NCI-H524 treated with DMSO at 0.1 percent for 48 hours (cell line): Measurements from ENCODE around the gene TSTD1.
"Not testable (repeated sequence)": the region's sequence is repeated elsewhere in the genome, so short reads cannot be mapped to it uniquely, and the experiment has no call there.

Experiments used
- DNase-seq: peaks from one replicate; lab custom pipeline; 2025; lab: John Stamatoyannopoulos, UW

The TSTD1 gene

DNA sequence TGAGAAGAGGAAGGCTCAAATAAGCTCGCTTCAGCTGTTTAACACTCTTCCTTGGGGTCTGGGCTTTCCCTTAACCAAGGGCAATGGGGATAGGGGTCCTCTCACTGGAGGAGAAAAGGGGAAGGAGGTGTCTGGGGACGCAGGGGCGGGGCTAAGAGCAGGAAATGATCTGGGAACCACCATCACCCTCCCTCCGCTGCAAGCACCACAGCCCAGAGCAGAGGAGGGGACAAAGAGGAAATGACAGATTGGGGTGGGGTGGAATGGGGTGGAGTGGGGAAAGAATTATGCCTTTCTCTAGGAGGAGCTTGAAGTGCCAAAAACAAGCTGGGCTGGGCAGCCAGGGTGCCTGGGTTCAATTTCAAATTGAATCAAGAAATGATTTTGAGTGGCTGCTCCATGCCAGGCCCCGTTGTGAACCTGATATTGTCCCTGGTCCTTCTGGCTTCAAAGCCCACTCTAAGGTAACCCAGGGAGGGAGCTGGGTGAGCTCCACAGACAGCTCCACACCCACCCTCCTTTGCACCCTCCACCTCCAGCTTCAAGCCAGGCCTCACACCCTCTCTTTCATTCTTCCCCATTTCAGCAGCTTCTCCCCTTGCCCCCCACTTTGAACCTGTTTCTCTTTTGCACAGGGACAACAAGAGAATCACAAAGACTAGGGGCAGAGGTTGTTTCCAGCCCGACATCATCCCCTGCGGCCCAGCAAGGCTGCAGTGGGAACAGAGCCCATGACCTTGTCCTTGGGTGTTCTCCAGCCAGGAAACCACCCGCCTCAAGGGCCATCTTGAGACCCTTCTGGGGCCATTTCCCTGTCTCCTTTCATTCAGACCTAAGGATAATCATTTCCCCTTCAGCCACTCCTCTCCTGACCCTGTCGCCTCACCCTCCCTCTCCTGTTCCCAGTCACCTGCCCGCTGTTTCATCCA, 29.8 kb upstream of the TSTD1 start:
- DNase-seq: no peak

DNA sequence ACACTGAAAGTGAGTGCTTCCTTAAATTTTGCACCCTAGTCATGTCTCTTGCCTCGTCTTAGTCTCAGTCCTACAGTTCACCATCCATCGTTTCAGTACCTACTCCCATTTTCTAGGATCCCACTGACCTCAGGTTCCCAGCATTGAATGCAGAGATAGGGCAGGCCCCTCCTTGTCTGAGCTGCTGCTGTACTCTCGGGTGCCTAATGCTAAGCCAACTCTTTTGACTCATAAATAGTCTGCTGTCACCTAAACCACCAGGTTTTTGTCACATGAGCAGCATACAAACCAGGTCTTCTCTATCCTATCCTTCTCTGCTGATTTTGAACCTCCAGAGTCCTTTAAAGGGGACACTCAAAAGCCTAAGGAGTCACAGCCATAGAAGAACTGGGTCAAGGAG, 27.9 kb upstream of the TSTD1 start:
- DNase-seq: no peak

DNA sequence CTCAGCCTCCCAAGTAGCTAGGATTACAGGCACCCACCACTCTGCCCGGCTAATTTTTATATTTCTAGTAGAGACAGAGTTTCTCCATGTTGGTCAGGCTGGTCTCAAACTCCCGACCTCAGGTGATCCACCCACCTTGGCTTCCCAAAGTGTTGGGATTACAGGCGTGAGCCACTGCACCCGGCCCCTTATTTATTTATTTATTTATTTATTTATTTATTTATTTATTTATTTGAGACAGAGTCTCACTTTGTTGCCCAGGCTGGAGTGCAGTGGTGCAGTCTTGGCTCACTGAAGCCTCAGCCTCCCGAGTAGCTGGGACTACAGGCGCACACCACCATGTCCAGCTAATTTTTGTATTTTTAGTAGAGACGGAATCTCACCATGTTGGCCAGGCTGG, 26.9 kb upstream of the TSTD1 start:
- DNase-seq: not testable (repeated sequence)

DNA sequence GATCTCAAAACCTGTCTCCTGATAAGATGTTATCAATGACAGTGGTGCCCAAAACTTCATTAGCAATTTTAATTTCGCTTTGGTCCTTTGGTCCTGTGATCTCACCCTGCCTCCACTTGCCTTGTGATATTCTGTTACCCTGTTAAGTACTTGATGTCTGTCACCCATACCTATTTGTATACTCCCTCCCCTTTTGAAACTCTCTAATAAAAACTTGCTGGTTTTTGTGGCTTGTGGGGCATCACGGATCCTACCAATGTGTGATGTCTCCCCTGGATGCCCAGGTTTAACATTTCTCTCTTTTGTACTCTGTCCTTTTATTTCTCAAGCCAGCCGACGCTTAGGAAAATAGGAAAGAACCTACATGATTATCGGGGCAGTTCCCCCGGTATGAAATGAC, 25.2 kb upstream of the TSTD1 start:
- DNase-seq: not testable (repeated sequence)

DNA sequence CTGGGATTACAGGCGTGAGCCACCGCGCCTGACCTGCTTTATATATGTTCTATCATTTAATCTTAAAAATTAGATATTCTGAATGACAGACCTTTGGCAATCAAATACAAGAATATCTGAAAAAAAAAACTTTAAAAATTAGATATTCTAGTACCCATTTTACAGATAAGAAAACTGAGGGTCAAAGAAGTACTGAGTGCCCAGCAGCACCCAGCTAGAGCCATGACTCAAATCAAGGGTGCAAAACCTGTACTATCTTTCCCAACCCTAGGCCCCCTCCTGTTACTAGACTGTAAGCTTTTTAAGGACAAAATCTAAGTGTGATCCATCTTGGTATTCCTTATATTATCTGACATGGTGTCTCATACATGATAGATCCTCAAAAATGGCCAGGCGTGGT, 22.7 kb upstream of the TSTD1 start:
- no peak for DNase-seq

DNA sequence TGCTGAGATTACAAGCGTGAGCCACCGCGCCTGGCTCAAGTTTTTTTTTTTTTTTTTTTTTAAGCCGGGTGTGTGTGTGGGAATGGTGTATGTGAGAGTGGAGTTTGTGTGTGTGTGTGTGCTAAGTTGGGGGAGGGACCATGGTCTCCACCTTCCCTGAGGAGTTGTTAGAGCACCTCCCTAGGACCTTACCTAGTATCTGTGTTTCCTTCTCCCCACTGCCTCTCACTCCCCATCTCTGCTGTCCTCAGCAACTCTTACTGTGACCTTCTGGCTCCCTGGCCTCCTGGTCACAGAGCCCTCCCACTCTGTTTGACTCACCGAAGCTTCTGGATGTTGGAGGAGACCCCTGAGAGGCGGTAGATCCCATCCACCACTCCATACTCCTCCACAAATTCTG, 20.5 kb upstream of the TSTD1 start:
- DNase-seq: no peak

DNA sequence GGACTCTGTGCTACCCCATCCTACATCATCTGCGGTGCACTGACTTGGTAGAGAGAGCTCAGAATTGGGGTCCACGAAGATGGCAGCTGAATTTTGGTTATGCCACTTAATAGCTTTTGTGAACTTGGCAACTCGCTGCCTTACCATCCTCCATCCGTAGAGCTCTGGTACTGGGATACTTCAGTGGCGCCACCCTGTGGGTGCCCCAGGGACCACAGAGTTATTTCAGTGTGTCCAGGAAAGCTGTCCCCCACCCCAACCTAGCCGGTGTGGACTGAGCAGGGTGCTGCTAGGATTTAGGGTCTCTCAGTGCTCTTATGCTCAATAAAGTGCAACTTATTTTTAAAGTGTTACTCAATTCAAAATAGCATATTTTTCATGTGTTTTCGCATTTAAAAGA, 16.0 kb upstream of the TSTD1 start:
- no peak for DNase-seq

DNA sequence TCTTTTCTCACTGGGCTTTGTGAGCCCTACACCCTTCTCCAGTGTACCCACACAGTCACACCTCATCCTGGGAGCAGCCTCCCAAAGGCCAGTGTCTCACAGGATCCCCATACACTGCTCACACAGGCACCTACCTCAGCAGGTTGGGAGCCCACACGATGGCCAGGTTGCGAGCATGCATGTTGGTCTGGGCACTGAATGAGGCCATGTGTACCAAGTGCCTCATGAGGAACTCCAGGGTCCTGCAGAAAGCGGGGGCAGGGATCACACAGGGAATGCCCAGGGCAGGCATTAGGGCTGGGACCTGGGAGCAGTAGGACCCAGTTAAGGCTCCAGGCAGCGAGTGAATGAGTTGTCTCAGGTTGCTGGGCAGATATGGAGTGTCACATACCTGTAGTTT, 15.5 kb upstream of the TSTD1 start:
- no peak for DNase-seq

DNA sequence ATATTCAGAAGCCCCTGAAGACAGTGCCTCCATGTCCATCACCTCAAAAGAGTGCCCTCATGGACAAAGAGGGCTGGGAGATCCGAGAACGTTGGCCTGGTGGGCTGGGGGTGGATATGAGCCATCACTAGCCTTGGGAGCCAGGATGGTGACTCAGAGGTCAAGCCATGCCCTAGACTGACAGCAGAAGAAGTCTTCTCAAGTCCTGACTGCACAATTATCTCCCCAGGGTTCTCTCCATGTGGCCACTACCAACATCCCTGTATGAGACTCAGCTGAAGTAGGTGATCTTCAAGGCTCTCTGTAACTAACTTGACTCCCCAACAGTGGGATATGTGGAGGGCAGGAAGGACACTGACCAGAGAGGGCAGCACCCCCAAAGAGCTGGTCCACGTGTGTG, 14.1 kb upstream of the TSTD1 start:
- no peak for DNase-seq

DNA sequence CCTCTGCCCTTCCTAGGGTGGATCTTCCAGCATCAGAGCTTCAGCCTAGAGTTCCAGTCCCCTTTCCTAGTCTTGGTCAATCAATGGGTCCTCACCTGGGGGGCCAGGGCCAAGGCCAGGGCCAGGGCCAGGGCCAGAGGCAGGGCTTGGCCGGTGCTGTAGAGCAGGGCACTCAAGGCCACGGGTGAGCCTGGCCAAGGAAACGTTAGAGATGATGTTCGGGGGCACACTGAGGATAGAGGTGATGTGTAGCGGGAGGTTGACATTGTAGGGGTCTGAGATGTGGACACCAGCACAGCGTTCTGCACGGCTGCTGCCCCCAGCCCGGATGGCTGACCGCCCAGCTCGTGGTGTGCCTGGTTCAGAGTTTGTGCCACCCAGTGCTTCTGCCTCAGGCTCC, 12.5 kb upstream of the TSTD1 start:
- DNase-seq: no peak

DNA sequence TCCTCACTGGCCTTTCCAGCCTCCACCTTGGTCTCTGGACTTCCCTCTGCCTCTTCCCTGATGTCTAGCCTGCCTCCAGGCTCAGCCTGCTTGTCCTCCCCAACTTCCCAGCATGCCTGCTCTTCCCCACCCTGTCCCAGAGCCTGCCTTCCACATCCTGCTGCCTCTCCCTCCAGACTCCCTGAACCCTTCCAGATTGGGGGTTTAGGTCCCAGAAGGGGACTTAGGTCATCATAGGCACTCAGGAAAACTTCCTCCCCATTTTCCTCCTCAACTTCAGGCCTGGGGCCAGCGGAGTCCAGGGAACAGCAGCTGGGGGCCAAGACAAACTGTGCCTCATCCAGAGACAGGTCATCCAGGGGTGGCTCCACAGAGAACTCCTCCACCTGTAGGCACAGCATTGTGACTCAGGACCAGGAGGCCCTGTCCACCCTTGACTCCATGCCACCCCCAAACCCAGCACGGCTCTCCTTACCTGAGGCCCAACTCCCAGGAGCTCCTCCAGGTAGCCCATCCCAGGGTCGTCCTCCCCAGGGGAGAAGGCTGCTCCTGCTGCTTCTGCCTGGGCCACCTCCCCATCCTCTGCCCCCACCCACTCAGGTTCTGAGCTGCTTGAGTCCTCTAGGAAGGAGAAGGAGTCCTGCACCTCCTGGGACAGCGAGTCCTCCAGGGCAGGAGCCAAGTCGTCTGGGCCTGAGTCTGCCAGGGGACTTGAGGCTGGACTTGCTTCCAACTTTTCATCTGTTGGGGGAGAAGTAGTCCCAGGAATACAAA, 10.4 kb upstream of the TSTD1 start:
- DNase-seq: no peak

DNA sequence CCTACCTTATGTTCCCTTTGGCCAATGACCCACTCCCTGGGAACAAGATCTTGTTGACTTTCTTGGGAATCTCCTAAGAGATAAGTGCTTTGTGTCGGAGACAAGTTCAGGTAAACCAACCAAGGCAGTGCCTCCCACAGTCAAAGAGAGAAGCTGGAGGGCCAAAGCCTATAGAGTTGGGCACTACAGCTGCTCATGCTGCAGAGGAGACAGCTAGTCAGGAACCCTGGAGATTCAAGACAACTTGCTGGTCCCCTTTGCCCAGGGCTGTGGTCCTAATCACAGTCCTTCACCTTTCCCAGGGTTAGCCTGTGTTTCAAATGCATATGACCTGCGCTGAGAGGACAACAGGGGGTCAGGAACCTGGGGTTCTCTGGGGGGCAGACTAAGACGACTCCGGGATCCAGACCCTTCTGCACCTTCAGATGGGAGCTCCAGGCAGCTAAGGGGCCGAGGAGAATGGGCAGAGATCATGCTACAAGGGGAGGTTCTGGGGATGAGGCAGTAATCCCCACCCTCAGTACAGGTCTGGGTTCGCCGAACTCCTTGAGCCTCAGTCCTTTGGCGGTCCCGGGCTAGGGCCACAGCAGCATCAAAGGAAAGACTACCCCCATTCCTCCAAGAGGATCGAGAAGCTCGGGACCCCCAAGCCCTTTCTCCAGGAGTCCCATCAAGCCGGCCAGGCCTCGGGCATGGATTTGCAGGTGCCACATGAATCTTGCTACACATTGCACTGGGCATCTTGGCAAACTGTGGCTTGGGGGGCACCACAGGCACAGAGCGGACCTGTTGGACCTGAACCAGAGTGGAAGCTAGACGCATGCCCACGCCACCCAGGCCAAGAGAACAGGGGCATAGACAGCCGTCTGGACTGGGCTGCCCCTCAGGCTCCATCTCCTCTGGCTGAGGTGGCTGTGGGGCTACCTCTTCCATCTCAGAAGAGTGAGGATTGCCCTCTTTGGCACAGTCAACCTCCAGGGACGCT, 9.0 kb upstream of the TSTD1 start:
- no peak for DNase-seq

DNA sequence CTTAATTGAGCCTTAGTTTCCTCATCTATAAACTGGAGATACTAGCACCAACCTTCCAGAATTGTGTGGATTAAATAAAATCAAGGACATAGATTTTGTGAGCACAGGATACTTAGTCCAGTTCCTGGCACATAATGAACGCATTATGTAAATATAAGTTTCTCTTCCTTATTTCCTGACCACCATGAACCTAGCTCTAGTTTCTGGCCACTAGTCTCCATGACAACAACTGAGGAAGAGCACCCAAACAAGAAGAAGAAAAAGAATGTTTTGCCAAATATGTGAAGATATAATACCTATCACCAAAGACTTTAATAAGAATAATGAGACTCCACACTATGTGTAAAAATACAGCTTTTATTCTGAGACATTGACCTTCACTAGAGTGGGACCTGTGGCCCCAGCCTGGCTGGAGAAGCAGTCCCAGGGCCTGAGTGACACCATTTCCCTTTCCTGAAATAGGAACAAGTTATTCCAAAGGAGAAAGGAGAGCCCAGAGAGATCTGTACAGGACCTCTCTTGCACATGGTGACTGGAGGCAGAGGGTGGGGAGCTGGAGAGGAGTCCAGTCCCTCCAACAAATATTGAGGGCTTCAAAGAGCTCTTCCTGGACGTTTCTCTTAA, 8.0 kb upstream of the TSTD1 start:
- DNase-seq: no peak

DNA sequence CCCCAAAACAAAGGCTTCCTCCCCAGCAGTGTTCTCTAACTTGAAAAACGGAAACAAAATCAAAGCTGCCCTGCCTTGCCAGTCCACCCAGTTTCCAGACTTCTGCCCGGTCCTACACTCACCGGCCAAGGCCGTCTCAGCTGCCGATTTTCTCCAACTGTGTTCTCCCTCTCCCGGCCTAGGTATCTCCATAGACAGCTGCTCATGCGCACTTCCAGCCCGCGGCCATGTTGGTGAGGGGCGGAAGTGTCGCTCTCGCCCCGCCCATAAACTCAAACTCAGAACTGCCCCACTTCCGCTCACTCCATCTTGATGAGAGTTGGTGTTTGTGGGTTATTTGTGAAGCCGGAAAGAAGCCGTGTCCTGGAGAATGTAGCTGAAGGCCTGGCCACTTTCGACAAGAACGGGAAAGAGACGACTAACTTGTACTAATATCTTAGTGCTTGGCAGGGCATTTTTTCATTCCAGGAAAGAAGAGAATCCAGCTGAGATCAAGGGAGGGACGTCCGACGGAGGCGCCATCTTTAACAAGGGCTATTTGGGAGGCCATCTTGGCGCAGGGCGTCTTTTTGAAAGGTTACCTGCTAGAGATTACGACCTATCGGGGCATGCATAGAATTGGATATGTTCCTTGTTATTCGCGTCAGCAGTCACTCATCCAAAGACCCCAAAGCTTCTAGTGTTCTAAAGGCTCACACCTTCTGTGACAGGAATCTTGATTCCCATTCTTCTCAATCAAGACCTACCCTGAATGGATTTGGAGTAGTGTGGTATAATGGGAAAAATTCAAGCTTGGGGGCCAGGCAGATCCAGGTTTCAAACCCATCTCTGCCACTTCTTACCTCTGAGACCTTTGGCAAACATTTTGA, 7.2 kb upstream of the TSTD1 start, which contains the start of gene USF1:
TSS of gene USF1 (minus strand) at position 242 of the 869 bp plus-strand sequence. CDS start 2,702 bp downstream, outside the sequence.
- peak; percentile 60 for DNase-seq

DNA sequence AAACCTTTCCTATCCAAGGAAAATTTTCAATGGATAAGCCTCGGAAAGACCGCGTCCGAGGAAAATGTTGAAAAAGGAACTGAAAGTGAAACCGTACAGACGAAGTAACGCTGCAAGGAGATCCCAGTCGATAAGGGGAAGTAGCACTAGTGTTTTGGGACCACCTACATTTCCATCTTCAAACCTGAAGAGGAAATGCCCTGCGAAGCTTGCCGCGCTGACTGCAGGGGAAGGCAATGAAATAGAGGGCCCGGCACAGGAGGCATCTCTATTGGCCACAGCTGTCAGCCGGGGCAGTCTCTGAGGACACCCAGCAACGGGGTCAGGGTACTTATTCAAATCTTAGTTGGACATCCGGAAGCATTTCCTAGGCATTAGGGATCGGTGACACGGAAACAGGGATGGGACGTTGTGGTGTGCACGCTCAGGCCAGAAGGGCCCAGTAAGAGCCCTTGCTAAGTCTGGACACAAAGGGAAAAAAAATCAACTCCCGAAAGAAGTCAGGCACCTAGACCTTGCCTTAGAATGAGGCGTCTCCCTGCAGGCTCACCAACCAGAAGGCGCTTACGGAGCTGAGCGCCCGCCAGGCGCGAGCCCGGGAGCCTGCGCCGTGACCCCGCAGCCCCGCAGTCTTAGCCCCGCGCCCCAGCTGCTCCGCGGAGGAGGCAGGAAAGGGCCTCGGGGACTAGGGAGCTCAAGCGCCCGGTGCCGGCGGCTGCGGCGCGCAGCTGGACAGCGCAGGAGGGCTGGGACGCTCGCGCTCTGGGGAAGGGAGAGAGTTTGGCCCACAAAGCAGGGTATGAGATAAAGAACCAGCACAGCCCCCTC, 6.4 kb upstream of the TSTD1 start:
- peak; percentile 36 for DNase-seq

DNA sequence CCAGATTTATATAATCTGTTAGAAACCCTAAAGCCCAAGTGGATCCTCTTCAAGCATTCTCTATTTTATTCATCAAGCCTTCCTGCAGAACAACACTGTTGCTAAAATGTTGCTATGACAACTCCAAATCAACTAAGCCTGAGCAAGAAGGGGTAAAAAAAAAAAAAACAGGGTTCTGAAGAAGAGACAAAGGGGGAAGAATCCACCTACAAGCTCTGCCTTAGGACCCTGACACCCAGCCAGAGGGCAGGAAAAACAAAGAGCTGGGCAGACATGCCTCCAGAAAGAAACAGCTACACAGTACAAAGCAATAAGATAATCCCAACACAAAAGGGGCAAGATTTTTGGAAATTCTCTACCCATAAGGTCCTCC, 5.8 kb upstream of the TSTD1 start:
- no peak for DNase-seq

DNA sequence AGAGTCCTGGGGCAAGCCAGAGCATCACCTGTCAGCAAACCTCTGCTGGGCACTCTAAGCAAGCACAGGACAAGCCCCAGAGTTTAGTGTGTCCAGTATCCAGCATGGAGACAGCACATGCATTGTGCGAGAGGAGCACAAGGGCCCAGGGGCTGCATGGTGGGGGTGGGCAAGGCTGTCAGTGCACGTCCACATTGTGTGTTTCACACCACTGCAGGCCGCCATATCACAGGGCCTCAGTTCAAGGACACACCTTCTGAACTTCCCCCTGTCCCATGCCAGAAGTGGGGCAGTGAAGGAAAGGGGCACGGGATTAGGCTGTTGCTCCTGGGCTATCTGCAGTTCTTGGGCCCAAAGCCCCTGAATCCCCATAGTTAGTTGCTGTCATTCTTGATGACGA, 782 bp upstream of the TSTD1 start:
- DNase-seq: no peak

DNA sequence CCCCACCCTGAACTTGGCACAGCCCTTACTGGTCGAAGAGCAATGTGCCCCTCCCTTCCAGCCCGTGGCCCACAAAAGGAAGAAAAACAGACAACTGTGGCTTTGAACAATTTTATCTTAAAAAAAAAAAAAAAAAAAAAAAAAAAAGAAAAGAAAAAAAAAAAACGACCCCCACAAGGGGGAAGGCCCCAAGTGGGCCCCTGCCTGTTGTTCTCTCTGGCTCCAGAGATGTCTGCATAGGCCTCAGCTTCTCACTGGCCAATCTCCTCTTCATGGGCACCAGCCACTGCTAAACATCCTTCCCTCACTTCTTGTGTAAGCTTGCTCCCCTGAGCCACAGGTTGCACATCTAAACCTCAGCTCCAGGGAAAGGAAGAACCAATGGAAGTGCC, 386 bp upstream of the TSTD1 start:
- DNase-seq: no peak

DNA sequence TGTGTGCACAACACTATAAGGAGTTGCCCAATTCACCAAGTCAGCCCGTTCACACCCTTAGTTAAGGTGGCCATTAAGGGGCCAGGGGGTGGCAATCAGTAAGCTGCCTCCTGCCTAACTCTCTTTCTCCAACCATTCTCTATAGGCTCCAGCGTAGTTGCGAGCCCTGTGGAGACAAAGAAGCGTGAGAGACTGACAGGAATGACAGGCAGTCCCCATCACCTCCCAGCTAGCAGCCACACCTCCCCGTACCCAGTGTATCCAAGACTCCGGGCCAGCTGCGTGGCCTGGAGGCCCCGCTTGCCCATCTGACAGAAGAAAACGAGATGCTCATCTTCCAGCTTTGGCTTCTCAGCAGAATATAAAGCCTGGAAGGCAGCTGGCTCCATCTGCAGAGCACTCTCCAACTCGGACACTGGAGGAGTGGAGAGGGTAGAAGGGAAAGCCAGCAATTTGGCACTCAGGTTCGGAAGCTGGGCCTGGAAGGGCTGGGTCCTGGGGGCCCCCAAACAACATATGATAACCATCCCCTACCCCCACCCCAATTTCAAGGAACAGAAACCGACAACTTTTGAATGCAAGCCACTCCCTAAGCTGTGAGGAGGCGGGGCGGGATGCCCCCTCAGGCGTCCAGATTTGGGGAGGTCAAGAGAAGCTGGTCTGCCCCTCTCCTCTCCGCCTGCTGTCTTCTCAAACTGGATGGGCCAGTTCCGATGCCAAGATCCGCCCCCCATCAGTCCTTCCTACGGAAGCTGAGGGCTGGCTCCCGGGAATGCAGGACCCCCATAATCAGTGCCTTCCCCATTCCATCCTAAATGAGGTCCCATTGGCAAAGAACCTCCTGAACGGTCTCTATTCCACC, 872 bp downstream of the TSTD1 start:
- DNase-seq: no peak
